ENCODE measurements around the gene ZDHHC11B.
"Not testable (repeated sequence)": the region's sequence is repeated elsewhere in the genome, so short reads cannot be mapped to it uniquely, and the experiment has no call there.

The ZDHHC11B gene

GRCh38 chr5:756865-757345, 27.6 kb downstream of the ZDHHC11B start:
- H3K27ac ChIP-seq, result no peak overlapping the region

GRCh38 chr5:756171-756570, 28.4 kb downstream of the ZDHHC11B start:
- no peaks in the 10 kb centered on the region for H3K9me3 ChIP-seq (ENCODE audit: severe bottlenecking)
- no peak for DNase-seq
- TF ChIP-seq, protein P1, sequence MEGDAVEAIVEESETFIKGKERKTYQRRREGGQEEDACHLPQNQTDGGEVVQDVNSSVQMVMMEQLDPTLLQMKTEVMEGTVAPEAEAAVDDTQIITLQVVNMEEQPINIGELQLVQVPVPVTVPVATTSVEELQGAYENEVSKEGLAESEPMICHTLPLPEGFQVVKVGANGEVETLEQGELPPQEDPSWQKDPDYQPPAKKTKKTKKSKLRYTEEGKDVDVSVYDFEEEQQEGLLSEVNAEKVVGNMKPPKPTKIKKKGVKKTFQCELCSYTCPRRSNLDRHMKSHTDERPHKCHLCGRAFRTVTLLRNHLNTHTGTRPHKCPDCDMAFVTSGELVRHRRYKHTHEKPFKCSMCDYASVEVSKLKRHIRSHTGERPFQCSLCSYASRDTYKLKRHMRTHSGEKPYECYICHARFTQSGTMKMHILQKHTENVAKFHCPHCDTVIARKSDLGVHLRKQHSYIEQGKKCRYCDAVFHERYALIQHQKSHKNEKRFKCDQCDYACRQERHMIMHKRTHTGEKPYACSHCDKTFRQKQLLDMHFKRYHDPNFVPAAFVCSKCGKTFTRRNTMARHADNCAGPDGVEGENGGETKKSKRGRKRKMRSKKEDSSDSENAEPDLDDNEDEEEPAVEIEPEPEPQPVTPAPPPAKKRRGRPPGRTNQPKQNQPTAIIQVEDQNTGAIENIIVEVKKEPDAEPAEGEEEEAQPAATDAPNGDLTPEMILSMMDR (IDR thresholded peaks at IDR 0.05; ENCODE audit: low read depth, low read length), result no peak
- H3K27me3 ChIP-seq (ENCODE audit: insufficient read depth, low read depth, severe bottlenecking), result no peaks in the 10 kb centered on the region
- no peaks in the 10 kb centered on the region for H3K36me3 ChIP-seq
- H3K27ac ChIP-seq, result no peak overlapping the region
- H3K4me3 ChIP-seq (ENCODE audit: low read depth, low read length), result no peak overlapping the region

More at GRCh38 chr5:756865-757345, 27.6 kb downstream of the ZDHHC11B start:
- H3K36me3 ChIP-seq, result no peaks in the 10 kb centered on the region
- H3K9me3 ChIP-seq (ENCODE audit: severe bottlenecking), result peaks cover 2% of the 10 kb centered on the region
- H3K4me3 ChIP-seq (ENCODE audit: low read depth, low read length), result no peak overlapping the region
- TF ChIP-seq, protein P1 (IDR thresholded peaks at IDR 0.05; ENCODE audit: low read depth, low read length), result no peak
- H3K27me3 ChIP-seq (ENCODE audit: insufficient read depth, low read depth, severe bottlenecking), result no peaks in the 10 kb centered on the region
- no peak for DNase-seq

- H3K27ac ChIP-seq; H3K4me3 ChIP-seq (ENCODE audit: low read depth, low read length); H3K27me3 ChIP-seq (ENCODE audit: insufficient read depth, low read depth, severe bottlenecking); DNase-seq; H3K9me3 ChIP-seq (ENCODE audit: severe bottlenecking); H3K36me3 ChIP-seq: not testable (repeated sequence)
Measured at GRCh38 chr5:754143-754632, 30.3 kb downstream of the ZDHHC11B start.

GRCh38 chr5:753567-754142, 30.9 kb downstream of the ZDHHC11B start:
- not testable (repeated sequence) for DNase-seq; H3K9me3 ChIP-seq (ENCODE audit: severe bottlenecking); H3K4me3 ChIP-seq (ENCODE audit: low read depth, low read length); H3K27me3 ChIP-seq (ENCODE audit: insufficient read depth, low read depth, severe bottlenecking); H3K36me3 ChIP-seq; H3K27ac ChIP-seq

DNA sequence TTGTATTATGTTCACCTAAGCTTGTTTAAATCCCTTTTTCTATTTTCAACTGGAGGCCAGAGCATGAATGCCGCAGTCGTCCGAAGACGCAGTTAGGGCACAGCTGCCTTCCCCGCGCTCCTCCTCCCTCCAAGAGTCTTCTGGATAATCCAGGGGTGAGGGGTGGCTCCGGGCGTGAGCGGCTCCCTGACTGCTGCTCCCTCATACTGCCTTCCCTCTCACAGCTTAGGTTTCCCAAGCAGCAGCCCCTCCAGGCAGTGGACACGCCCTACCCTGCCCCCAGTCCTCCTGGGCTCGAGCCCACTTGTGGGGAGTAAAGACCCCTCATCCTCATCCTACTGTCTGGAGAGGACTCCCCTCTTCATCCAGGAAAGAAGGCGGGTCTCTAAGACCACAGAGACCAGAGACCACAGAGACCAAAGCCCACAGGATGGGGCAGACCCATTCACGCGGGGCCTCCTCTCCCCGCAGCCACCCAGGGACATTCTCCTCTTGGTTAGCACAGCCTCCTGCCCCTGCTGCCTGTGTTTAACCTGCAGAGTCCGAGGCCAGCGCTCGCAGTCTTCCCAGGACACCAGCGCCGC, 31.9 kb downstream of the ZDHHC11B start:
- H3K27me3 ChIP-seq (ENCODE audit: insufficient read depth, low read depth, severe bottlenecking); DNase-seq; H3K27ac ChIP-seq; H3K9me3 ChIP-seq (ENCODE audit: severe bottlenecking); H3K36me3 ChIP-seq; H3K4me3 ChIP-seq (ENCODE audit: low read depth, low read length): not testable (repeated sequence)

DNA sequence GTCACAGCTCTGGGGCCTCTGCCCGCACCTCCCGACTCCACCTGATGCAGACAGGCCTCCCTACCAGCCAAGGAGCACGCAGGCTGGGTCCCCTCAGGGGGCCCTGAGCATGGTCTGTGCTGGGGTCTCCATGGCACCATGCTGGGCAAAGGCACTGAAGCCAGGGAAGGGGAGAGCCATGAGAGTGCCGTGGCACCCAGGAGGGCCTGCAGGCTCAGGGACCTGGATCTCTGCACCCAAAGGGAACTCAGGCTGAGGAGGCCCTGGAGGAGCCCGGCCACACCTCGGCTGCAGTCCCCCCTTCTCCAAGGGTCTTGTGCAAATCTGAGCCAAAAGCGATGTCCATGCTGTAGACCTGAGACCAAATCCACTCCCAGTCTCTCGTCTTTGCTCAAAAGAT, 32.5 kb downstream of the ZDHHC11B start:
- H3K27ac ChIP-seq; H3K9me3 ChIP-seq (ENCODE audit: severe bottlenecking); H3K36me3 ChIP-seq; DNase-seq; H3K4me3 ChIP-seq (ENCODE audit: low read depth, low read length); H3K27me3 ChIP-seq (ENCODE audit: insufficient read depth, low read depth, severe bottlenecking): not testable (repeated sequence)

- TF ChIP-seq, protein P1 (IDR thresholded peaks at IDR 0.05; ENCODE audit: low read depth, low read length), result no peak
- Histone ChIP-seq H3K4me3 (ENCODE audit: low read depth, low read length) (no peak overlapping the region), H3K9me3 (ENCODE audit: severe bottlenecking) (no peaks in the 10 kb centered on the region), H3K27me3 (ENCODE audit: insufficient read depth, low read depth, severe bottlenecking) (no peaks in the 10 kb centered on the region), H3K27ac (no peak overlapping the region), H3K36me3 (no peaks in the 10 kb centered on the region)
- no peak for DNase-seq
Measured at GRCh38 chr5:751496-751895, 33.0 kb downstream of the ZDHHC11B start.

- not testable (repeated sequence) for H3K27ac ChIP-seq; DNase-seq; H3K9me3 ChIP-seq (ENCODE audit: severe bottlenecking); H3K4me3 ChIP-seq (ENCODE audit: low read depth, low read length); H3K27me3 ChIP-seq (ENCODE audit: insufficient read depth, low read depth, severe bottlenecking); H3K36me3 ChIP-seq
Measured at GRCh38 chr5:750226-750625, 34.3 kb downstream of the ZDHHC11B start.

Data from WERI-Rb-1 (cell line).